ENCODE data around the gene CD300H. TPM values are rescaled to one million over a fixed set of nuclear protein-coding genes. Genes with fewer than 3 reads are reported as not detected.

The CD300H gene
- not detected in 2 replicates for total RNA-seq (ENCODE audit: low replicate concordance)
- long read RNA-seq = 0 reads

- Mint-ChIP-seq H3K4me1 (ENCODE audit: unreplicated experiment) (no peaks in the 10 kb centered on the region), H3K4me3 (no peak within 1 kb of the TSS), H3K36me3 (no peaks in the 10 kb centered on the region), H3K27ac (no peak within 1 kb of the TSS), H3K9me3 (no peaks in the 10 kb centered on the region), H3K27me3 (peaks cover 58% of the 10 kb centered on the region)
- TF ChIP-seq, protein P1, sequence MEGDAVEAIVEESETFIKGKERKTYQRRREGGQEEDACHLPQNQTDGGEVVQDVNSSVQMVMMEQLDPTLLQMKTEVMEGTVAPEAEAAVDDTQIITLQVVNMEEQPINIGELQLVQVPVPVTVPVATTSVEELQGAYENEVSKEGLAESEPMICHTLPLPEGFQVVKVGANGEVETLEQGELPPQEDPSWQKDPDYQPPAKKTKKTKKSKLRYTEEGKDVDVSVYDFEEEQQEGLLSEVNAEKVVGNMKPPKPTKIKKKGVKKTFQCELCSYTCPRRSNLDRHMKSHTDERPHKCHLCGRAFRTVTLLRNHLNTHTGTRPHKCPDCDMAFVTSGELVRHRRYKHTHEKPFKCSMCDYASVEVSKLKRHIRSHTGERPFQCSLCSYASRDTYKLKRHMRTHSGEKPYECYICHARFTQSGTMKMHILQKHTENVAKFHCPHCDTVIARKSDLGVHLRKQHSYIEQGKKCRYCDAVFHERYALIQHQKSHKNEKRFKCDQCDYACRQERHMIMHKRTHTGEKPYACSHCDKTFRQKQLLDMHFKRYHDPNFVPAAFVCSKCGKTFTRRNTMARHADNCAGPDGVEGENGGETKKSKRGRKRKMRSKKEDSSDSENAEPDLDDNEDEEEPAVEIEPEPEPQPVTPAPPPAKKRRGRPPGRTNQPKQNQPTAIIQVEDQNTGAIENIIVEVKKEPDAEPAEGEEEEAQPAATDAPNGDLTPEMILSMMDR (conservative IDR thresholded peaks at IDR 0.05) = no peak
- no peak for DNase-seq (ENCODE audit: extremely low spot score, unreplicated experiment)
Observed at GRCh38 chr17:74567397-74567796, at the start of gene CD300H. Gene CD300H (minus strand): TSS chr17:74567509.

GRCh38 chr17:74616696-74617095 is 49.4 kb upstream of the CD300H start:
- no peaks in the 10 kb centered on the region for H3K36me3 Mint-ChIP-seq
- no peak for DNase-seq (ENCODE audit: extremely low spot score, unreplicated experiment)
- no peak overlapping the region for H3K27ac Mint-ChIP-seq
- peaks cover 64% of the 10 kb centered on the region for H3K27me3 Mint-ChIP-seq
- no peak overlapping the region for H3K4me3 Mint-ChIP-seq
- H3K4me1 Mint-ChIP-seq (ENCODE audit: unreplicated experiment) = no peaks in the 10 kb centered on the region
- no peaks in the 10 kb centered on the region for H3K9me3 Mint-ChIP-seq
- TF ChIP-seq, protein P1 (conservative IDR thresholded peaks at IDR 0.05) = no peak

GRCh38 chr17:74612046-74612445 is 44.7 kb upstream of the CD300H start:
- H3K27me3 Mint-ChIP-seq = peaks cover 57% of the 10 kb centered on the region

DNA sequence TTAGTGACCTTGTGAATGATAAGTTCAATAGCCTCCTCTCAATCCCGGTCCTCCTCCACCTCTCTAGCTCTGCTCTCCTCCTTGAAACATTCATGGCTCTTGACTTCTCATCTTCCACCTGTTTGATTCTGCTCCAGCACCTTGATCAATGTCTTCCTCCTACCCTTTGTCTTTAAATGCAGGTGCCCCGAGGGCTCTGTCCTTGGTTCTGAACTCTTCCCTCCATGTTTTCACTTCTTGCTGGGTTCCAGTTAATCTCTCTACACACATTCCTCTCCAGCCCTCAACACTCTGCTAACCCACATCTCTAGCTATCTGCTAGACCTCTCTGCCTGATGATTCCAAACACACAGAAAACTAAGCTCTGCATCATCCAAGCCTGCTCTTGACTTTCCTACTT is 42.8 kb upstream of the CD300H start:
- Mint-ChIP-seq H3K4me3 (no peak overlapping the region), H3K27me3 (peaks cover 50% of the 10 kb centered on the region), H3K27ac (no peak overlapping the region), H3K9me3 (no peaks in the 10 kb centered on the region), H3K36me3 (no peaks in the 10 kb centered on the region), H3K4me1 (ENCODE audit: unreplicated experiment) (no peaks in the 10 kb centered on the region)
- no peak for DNase-seq (ENCODE audit: extremely low spot score, unreplicated experiment)
- TF ChIP-seq, protein P1 (conservative IDR thresholded peaks at IDR 0.05) = no peak

More at GRCh38 chr17:74612046-74612445, 44.7 kb upstream of the CD300H start:
- no peak for DNase-seq (ENCODE audit: extremely low spot score, unreplicated experiment)
- TF ChIP-seq, protein P1 (conservative IDR thresholded peaks at IDR 0.05) = no peak
- Mint-ChIP-seq H3K27ac (no peak overlapping the region), H3K9me3 (no peaks in the 10 kb centered on the region), H3K36me3 (no peaks in the 10 kb centered on the region), H3K4me1 (ENCODE audit: unreplicated experiment) (no peaks in the 10 kb centered on the region), H3K4me3 (no peak overlapping the region)

DNA sequence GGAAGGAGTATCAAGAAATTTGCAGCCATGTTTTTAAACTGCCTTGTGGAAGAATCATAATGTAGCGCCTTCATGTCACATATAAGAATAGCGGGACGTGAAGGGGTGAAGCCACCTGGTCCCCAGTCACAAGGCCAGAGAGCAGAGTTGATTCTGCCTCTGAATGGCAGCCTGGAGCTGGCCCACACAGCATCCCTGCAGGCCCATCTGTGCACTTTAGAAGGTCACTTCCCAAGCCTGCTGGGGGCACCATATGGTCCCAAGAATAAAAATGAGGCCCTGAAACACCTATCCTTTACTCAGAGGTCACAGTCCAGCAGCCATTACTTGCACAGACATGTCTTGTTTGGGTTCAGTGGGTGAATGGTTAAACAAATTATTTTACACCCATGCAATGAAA is 41.2 kb upstream of the CD300H start:
- TF ChIP-seq, protein P1 (conservative IDR thresholded peaks at IDR 0.05) = no peak
- Mint-ChIP-seq H3K27me3 (peaks cover 53% of the 10 kb centered on the region), H3K27ac (no peak overlapping the region)

DNA sequence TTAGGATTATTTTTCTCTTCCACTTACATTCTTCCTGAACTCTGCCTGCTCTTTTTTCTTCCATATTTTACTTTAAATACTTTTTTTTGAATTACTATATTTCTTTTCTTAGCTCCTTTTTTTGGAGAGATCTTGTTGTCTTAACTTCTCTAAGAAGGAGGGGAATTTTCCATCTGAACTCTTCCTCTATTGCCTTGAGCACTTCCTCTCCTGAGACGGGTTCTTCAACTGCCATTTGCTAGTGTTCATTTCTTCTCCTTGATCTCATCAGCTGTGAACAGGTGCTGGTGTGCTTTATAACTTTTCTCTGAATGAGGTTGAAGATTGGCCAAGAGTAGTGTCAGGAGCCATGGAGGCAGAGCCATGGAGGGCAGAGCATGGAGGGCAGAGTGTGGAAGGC is 39.9 kb upstream of the CD300H start:
- Mint-ChIP-seq H3K36me3 (no peaks in the 10 kb centered on the region), H3K4me1 (ENCODE audit: unreplicated experiment) (no peaks in the 10 kb centered on the region), H3K27me3 (peaks cover 52% of the 10 kb centered on the region), H3K9me3 (no peaks in the 10 kb centered on the region), H3K27ac (no peak overlapping the region), H3K4me3 (no peak overlapping the region)
- no peak for DNase-seq (ENCODE audit: extremely low spot score, unreplicated experiment)
- TF ChIP-seq, protein P1 (conservative IDR thresholded peaks at IDR 0.05) = no peak

More for the DNA sequence above, 41.2 kb upstream of the CD300H start:
- no peak overlapping the region for H3K4me3 Mint-ChIP-seq
- DNase-seq (ENCODE audit: extremely low spot score, unreplicated experiment) = no peak
- H3K36me3 Mint-ChIP-seq = no peaks in the 10 kb centered on the region
- no peaks in the 10 kb centered on the region for H3K4me1 Mint-ChIP-seq (ENCODE audit: unreplicated experiment)
- no peaks in the 10 kb centered on the region for H3K9me3 Mint-ChIP-seq
